HepG2 (cell line): ENCODE measurements around the gene PSMA3. TPM values are rescaled to one million over a fixed set of nuclear protein-coding genes. Genes with fewer than 3 reads are reported as not detected.

Experiments used
- ATF2 ChIP-seq: sonication (generic); formaldehyde crosslinking; IDR thresholded peaks from 2 replicates; pipeline ENCODE4 v1.4.0; 2020; ENCODE audit warnings: missing genetic modification reagents
- ATF6 ChIP-seq: sonication (generic); formaldehyde crosslinking; conservative IDR thresholded peaks from 2 replicates; pipeline ENCODE4 v1.4.0; 2020; ENCODE audit warnings: missing genetic modification reagents
- ATRX ChIP-seq: sonication (generic); formaldehyde crosslinking; IDR thresholded peaks from 2 replicates; pipeline ENCODE4 v1.4.0; 2020; ENCODE audit warnings: missing genetic modification reagents, borderline replicate concordance
- CCAR2 ChIP-seq: fragments of 200-400 bp; formaldehyde crosslinking; optimal IDR thresholded peaks from 2 replicates; pipeline ENCODE3; 2018; ENCODE audit warnings: low read depth, mild to moderate bottlenecking, low read length, moderate library complexity
- ESRRA ChIP-seq: sonication (generic); formaldehyde crosslinking; IDR thresholded peaks from 2 replicates; pipeline ENCODE4 v1.5.1; 2020; ENCODE audit warnings: mild to moderate bottlenecking, low read depth, missing genetic modification reagents
- ISX ChIP-seq: sonication (generic); formaldehyde crosslinking; conservative IDR thresholded peaks from 2 replicates; pipeline ENCODE4 v1.5.0; 2020; ENCODE audit warnings: missing genetic modification reagents
- KAT8 ChIP-seq: IDR thresholded peaks from 2 replicates; pipeline ENCODE4 v1.6.1; 2016; ENCODE audit warnings: missing genetic modification reagents, missing compliant biosample characterization
- MTF2 ChIP-seq: sonication (generic); formaldehyde crosslinking; IDR thresholded peaks from 2 replicates; pipeline ENCODE4 v1.5.0; 2020; ENCODE audit warnings: missing genetic modification reagents, borderline replicate concordance
- NR3C1 ChIP-seq: sonication (generic); formaldehyde crosslinking; IDR thresholded peaks from 2 replicates; pipeline ENCODE4 v1.4.0; 2020; ENCODE audit warnings: missing genetic modification reagents
- SKIL ChIP-seq: sonication (generic); formaldehyde crosslinking; IDR thresholded peaks from 2 replicates; pipeline ENCODE4 v1.8.0; 2022; ENCODE audit warnings: missing genetic modification reagents, mild to moderate bottlenecking, moderate library complexity, borderline replicate concordance
- SMAD3 ChIP-seq: sonication (generic); formaldehyde crosslinking; IDR thresholded peaks from 2 replicates; pipeline ENCODE4 v1.4.0; 2020; ENCODE audit warnings: missing genetic modification reagents
- TFDP1 ChIP-seq: IDR thresholded peaks from 2 replicates; pipeline ENCODE4 v1.6.1; 2016; ENCODE audit warnings: missing compliant biosample characterization, missing genetic modification reagents, borderline replicate concordance
- ZBTB8A ChIP-seq: sonication (generic); formaldehyde crosslinking; IDR thresholded peaks from 2 replicates; pipeline ENCODE4 v1.4.0; 2020; ENCODE audit warnings: mild to moderate bottlenecking, low read depth, missing genetic modification reagents, borderline replicate concordance
- ZNF574 ChIP-seq: sonication (generic); formaldehyde crosslinking; IDR thresholded peaks from 2 replicates; pipeline ENCODE4 v1.4.0; 2020; ENCODE audit warnings: missing genetic modification reagents
- polyA plus RNA-seq, 8 experiments: library from polyadenylated mRNA; depleted of rRNA in 3 of 8; stranded (reverse) in 7 of 8; unstranded in 1 of 8; fragments of >200 nt; fragmentation: Illumina TruSeq in 4 of 8; extraction: Trizol in 4 of 8; gene quantifications; 2 replicates each; pipeline versions ENCODE4 v1.2.1 to v1.2.3, GENCODE V29; 2011 to 2016; ENCODE audit warnings: low read depth in 4 of 8, missing spikeins in 1 of 8, mixed read lengths in 1 of 8; ENCODE audit not compliant: insufficient read depth in 1 of 8
- total RNA-seq, 5 experiments: library from RNA; depleted of rRNA; stranded (reverse); fragments of >200 nt; fragmentation: Illumina TruSeq; extraction: Trizol; gene quantifications; 2 replicates each; pipeline ENCODE4 v1.2.3, GENCODE V29; 2016; ENCODE audit warnings: low read depth in 1 of 5

PSMA3 gene
- total and polyA plus RNA-seq, 2 of the 13 experiments (the other 11 are each of a cell fraction or from before 2014, with no cell fraction given), result 232 to 275 TPM

- TF ChIP-seq ESRRA (CRISPR knock-in tag) (no peak), NR3C1 (no peak), ZNF574 (CRISPR knock-in tag) (peak; percentile 62; the same call in 1 of the 2 replicates), CCAR2 (no peak), KAT8 (CRISPR knock-in tag) (peak; percentile 65; the same call in 1 of the 2 replicates), ATF6 (no peak), MTF2 (no peak), ATRX (CRISPR knock-in tag) (no peak), ZBTB8A (CRISPR knock-in tag) (no peak), TFDP1 (CRISPR knock-in tag) (no peak), ISX (CRISPR knock-in tag) (no peak), ATF2 (no peak; the same call in 1 of the 2 replicates), SMAD3 (CRISPR knock-in tag) (no peak), SKIL (CRISPR knock-in tag) (peak; percentile 61; the same call in 1 of the 2 replicates)
These were observed 43.0 kb downstream of the PSMA3 start (continued) for GRCh38 chr14:58287607-58288042.
